HepG2 (cell line): ENCODE data around the gene SPRED3. TPM values are rescaled to one million over a fixed set of nuclear protein-coding genes. Genes with fewer than 3 reads are reported as not detected.

ENCODE experiments used
- GPBP1L1 ChIP-seq: sonication (generic); formaldehyde crosslinking; IDR thresholded peaks from 2 replicates; pipeline ENCODE4 v1.5.0; 2020; ENCODE audit warnings: mild to moderate bottlenecking, missing genetic modification reagents
- IKZF5 ChIP-seq: IDR thresholded peaks from 2 replicates; pipeline ENCODE4 v1.6.1; 2018; ENCODE audit warnings: missing genetic modification reagents, mild to moderate bottlenecking, missing compliant biosample characterization
- KAT7 ChIP-seq: IDR thresholded peaks from 2 replicates; pipeline ENCODE4 v1.6.1; 2018; ENCODE audit warnings: borderline replicate concordance, missing compliant biosample characterization
- KLF9 ChIP-seq: IDR thresholded peaks from 2 replicates; pipeline ENCODE4 v1.6.1; 2016; ENCODE audit warnings: low read depth
- MAZ ChIP-seq, 2 experiments: sonication (generic) in 1 of 2; formaldehyde crosslinking in 1 of 2; IDR thresholded peaks; 2 replicates each; pipeline versions ENCODE4 v1.5.0 to v1.6.1; 2012 to 2020; ENCODE audit warnings: low read depth in 2 of 2, mild to moderate bottlenecking in 2 of 2, borderline replicate concordance in 1 of 2, improper control_type of control experiment in 1 of 2, low read length in 1 of 2, missing genetic modification reagents in 1 of 2, moderate library complexity in 1 of 2
- MED8 ChIP-seq: sonication (generic); formaldehyde crosslinking; IDR thresholded peaks from 2 replicates; pipeline ENCODE4 v1.8.1; 2023; ENCODE audit warnings: mild to moderate bottlenecking, missing genetic modification reagents; ENCODE audit not compliant: insufficient replicate concordance
- SIX1 ChIP-seq: sonication (generic); formaldehyde crosslinking; IDR thresholded peaks from 2 replicates; pipeline ENCODE4 v1.4.0; 2020; ENCODE audit warnings: missing genetic modification reagents, borderline replicate concordance
- SP140L ChIP-seq: sonication (generic); formaldehyde crosslinking; IDR thresholded peaks from 2 replicates; pipeline ENCODE4 v1.4.0; 2020; ENCODE audit warnings: missing genetic modification reagents, borderline replicate concordance
- TBX2 ChIP-seq: sonication (generic); formaldehyde crosslinking; IDR thresholded peaks from 2 replicates; pipeline ENCODE4 v1.5.0; 2020; ENCODE audit warnings: missing genetic modification reagents, mild to moderate bottlenecking, borderline replicate concordance
- ZBTB3 ChIP-seq: sonication (generic); formaldehyde crosslinking; IDR thresholded peaks from 2 replicates; pipeline ENCODE4 v1.4.0; 2020; ENCODE audit warnings: low read depth, mild to moderate bottlenecking, moderate library complexity, missing genetic modification reagents, borderline replicate concordance
- ZBTB37 ChIP-seq: sonication (generic); formaldehyde crosslinking; IDR thresholded peaks from 2 replicates; pipeline ENCODE4 v1.4.0; 2020; ENCODE audit warnings: mild to moderate bottlenecking, missing genetic modification reagents
- ZBTB38 ChIP-seq: sonication (generic); formaldehyde crosslinking; IDR thresholded peaks from 2 replicates; pipeline ENCODE4 v1.5.1; 2020; ENCODE audit warnings: mild to moderate bottlenecking, missing genetic modification reagents
- ZMYM3 ChIP-seq: sonication (generic); formaldehyde crosslinking; IDR thresholded peaks from 2 replicates; pipeline ENCODE4 v1.5.1; 2020; ENCODE audit warnings: mild to moderate bottlenecking, missing genetic modification reagents
- ZNF230 ChIP-seq: sonication (generic); formaldehyde crosslinking; IDR thresholded peaks from 2 replicates; pipeline ENCODE4 v1.4.0; 2020; ENCODE audit warnings: mild to moderate bottlenecking, missing genetic modification reagents
- ZNF530 ChIP-seq: sonication (generic); formaldehyde crosslinking; IDR thresholded peaks from 2 replicates; pipeline ENCODE4 v1.5.0; 2020; ENCODE audit warnings: low read depth, mild to moderate bottlenecking, missing genetic modification reagents
- ZNF550 ChIP-seq: sonication (generic); formaldehyde crosslinking; IDR thresholded peaks from 2 replicates; pipeline ENCODE4 v1.4.0; 2020; ENCODE audit warnings: mild to moderate bottlenecking, missing genetic modification reagents, borderline replicate concordance
- ZNF558 ChIP-seq: sonication (generic); formaldehyde crosslinking; IDR thresholded peaks from 2 replicates; pipeline ENCODE4 v1.9.0; 2022; ENCODE audit warnings: mild to moderate bottlenecking, missing genetic modification reagents, borderline replicate concordance
- ZNF574 ChIP-seq: sonication (generic); formaldehyde crosslinking; IDR thresholded peaks from 2 replicates; pipeline ENCODE4 v1.4.0; 2020; ENCODE audit warnings: missing genetic modification reagents
- polyA plus RNA-seq, 8 experiments: library from polyadenylated mRNA; depleted of rRNA in 3 of 8; stranded (reverse) in 7 of 8; unstranded in 1 of 8; fragments of >200 nt; fragmentation: Illumina TruSeq in 4 of 8; extraction: Trizol in 4 of 8; gene quantifications; 2 replicates each; pipeline versions ENCODE4 v1.2.1 to v1.2.3, GENCODE V29; 2011 to 2016; ENCODE audit warnings: low read depth in 4 of 8, missing spikeins in 1 of 8, mixed read lengths in 1 of 8; ENCODE audit not compliant: insufficient read depth in 1 of 8
- total RNA-seq, 5 experiments: library from RNA; depleted of rRNA; stranded (reverse); fragments of >200 nt; fragmentation: Illumina TruSeq; extraction: Trizol; gene quantifications; 2 replicates each; pipeline ENCODE4 v1.2.3, GENCODE V29; 2016; ENCODE audit warnings: low read depth in 1 of 5

SPRED3 gene
- total and polyA plus RNA-seq, 2 of the 13 experiments (the other 11 are each of a cell fraction or from before 2014, with no cell fraction given) = 0.15 to 0.17 TPM

GRCh38 chr19:38402967-38403674, 14.6 kb downstream of the SPRED3 start, which contains the start of gene FAM98C (continued):
- peak; percentile 86 for TF ChIP-seq IKZF5 (CRISPR knock-in tag)
- no peak for TF ChIP-seq ZMYM3 (CRISPR knock-in tag)
- 0 out of 2 replicates have a peak, but pooled peaks have one; percentile 19 for TF ChIP-seq SIX1 (CRISPR knock-in tag)
- TF ChIP-seq ZNF558 (CRISPR knock-in tag) = peak; percentile 94; the same call in 1 of the 2 replicates
- TF ChIP-seq ZNF530 (CRISPR knock-in tag) = no peak
- TF ChIP-seq ZBTB3 (CRISPR knock-in tag) = 0 out of 2 replicates have a peak, but pooled peaks have one; percentile 45
- TF ChIP-seq ZNF550 (CRISPR knock-in tag) = no peak
- TF ChIP-seq KAT7 (CRISPR knock-in tag) = no peak
- peak; percentile 52 for TF ChIP-seq ZBTB38 (CRISPR knock-in tag)
- no peak for TF ChIP-seq GPBP1L1 (CRISPR knock-in tag)
- no peak for TF ChIP-seq MED8
- TF ChIP-seq ZNF230 = peak; percentile 79; the same call in 1 of the 2 replicates
- TF ChIP-seq MAZ (IDR thresholded peaks at IDR 0.05; ENCODE audit: borderline replicate concordance, low read depth, low read length) = peak; percentile 84
- TF ChIP-seq MAZ (CRISPR knock-in tag; IDR thresholded peaks at IDR 0.05; ENCODE audit: low read depth) = peak; percentile 93
- no peak for TF ChIP-seq ZBTB37 (CRISPR knock-in tag)
- peak; percentile 68 for TF ChIP-seq ZNF574
- TF ChIP-seq TBX2 = peak; percentile 93
- TF ChIP-seq SP140L (CRISPR knock-in tag) = no peak
- TF ChIP-seq KLF9 (CRISPR knock-in tag) = peak; percentile 79
